Measurements from ENCODE around the gene PRKN.

DNA sequence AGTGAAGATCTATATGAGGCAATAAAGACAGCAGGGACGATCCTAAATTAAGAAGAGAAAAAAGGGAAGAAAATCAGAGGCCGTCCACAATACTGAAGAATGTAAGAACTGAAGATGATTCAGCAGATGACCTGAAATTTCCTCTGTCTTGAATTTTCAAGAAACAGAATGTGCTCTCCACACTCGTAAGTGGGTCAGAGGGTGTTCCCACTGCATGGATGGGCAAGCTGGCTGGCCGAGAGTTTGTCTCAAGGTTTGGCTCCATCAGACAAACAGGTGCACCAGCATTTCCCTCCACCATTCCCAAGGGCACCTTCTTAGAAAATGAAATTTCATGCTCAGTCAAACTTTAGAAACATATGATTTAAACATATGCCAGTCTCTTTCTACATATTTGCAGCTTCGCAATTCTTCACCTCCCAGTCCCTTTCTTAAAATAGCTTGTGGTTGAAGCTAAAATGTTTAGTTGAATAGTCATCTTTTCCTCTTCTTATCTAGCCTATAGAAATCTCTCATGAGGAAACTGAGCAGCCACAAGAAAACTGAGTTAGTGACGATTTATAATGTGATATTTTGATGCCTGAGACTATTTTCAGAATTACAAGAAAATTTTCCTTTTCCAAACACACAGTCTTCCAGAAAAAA is 576.4 kb downstream of the PRKN start:
- TF ChIP-seq CTCF (IDR thresholded peaks at IDR 0.05) = no peak
- TF ChIP-seq ZFX (IDR thresholded peaks at IDR 0.05; ENCODE audit: borderline replicate concordance) = no peak

All from 22Rv1 (cell line).